KMS-11 (cell line): Measurements from ENCODE around the gene INCENP.
"Not testable (repeated sequence)": the region's sequence is repeated elsewhere in the genome, so short reads cannot be mapped to it uniquely, and the experiment has no call there.

Source experiments
- H2AFZ ChIP-seq: fragments of 200-600 bp; sonication (generic); 2 replicates; pipeline ENCODE4 v1.6.1; 2016; ENCODE audit warnings: antibody characterized with exemption, mixed run types, low read depth
- H3K27ac ChIP-seq: fragments of 200-600 bp; sonication (generic); 2 replicates; pipeline ENCODE4 v1.6.1; 2016; ENCODE audit warnings: mild to moderate bottlenecking, mixed run types
- H3K27me3 ChIP-seq: fragments of 200-600 bp; sonication (generic); 2 replicates; pipeline ENCODE4 v1.6.1; 2017; ENCODE audit warnings: mild to moderate bottlenecking, low read depth, mixed run types, moderate library complexity; ENCODE audit not compliant: insufficient read depth
- H3K36me3 ChIP-seq: fragments of 200-600 bp; sonication (generic); 2 replicates; pipeline ENCODE4 v1.6.1; 2017; ENCODE audit warnings: mild to moderate bottlenecking, mixed run types; ENCODE audit not compliant: insufficient read depth
- H3K4me1 ChIP-seq: fragments of 200-600 bp; sonication (generic); 2 replicates; pipeline ENCODE4 v1.6.1; 2016; ENCODE audit warnings: mild to moderate bottlenecking, low read depth, mixed run types; ENCODE audit not compliant: poor library complexity, severe bottlenecking
- H3K4me2 ChIP-seq: fragments of 200-600 bp; sonication (generic); 2 replicates; pipeline ENCODE4 v1.7.0; 2016; ENCODE audit warnings: mild to moderate bottlenecking, mixed run types
- H3K4me3 ChIP-seq: fragments of 200-600 bp; sonication (generic); IDR thresholded peaks from 2 replicates; pipeline ENCODE4 v1.6.1; 2017; ENCODE audit warnings: low read depth, low read length, mixed read lengths; ENCODE audit not compliant: insufficient read depth
- H3K79me2 ChIP-seq: fragments of 200-600 bp; sonication (generic); 2 replicates; pipeline ENCODE4 v1.6.1; 2016; ENCODE audit warnings: low read depth, mixed run types; ENCODE audit not compliant: insufficient read depth
- H3K9ac ChIP-seq: fragments of 200-600 bp; sonication (generic); 2 replicates; pipeline ENCODE4 v1.6.1; 2016; ENCODE audit warnings: mild to moderate bottlenecking, mixed run types
- H4K20me1 ChIP-seq: fragments of 200-600 bp; sonication (generic); 2 replicates; pipeline ENCODE4 v1.6.1; 2016; ENCODE audit warnings: mild to moderate bottlenecking, mixed run types; ENCODE audit not compliant: insufficient read depth
- TF ChIP-seq, protein P1 (sequence below): fragments of 200-600 bp; sonication (generic); conservative IDR thresholded peaks from 2 replicates; pipeline ENCODE4 v1.6.1; 2017; ENCODE audit warnings: low read depth, mild to moderate bottlenecking, antibody characterized with exemption, low read length, moderate library complexity, mixed read lengths

The INCENP gene

GRCh38 chr11:62195945-62196344, 72.1 kb downstream of the INCENP start:
- 0 out of 2 replicates have a peak, but pooled peaks cover under 1% of the 10 kb centered on the region for H3K27me3 ChIP-seq
- H3K79me2 ChIP-seq, result no peaks in the 10 kb centered on the region
- no peaks in the 10 kb centered on the region for H3K36me3 ChIP-seq
- H3K4me2 ChIP-seq, result no peak overlapping the region
- no peak overlapping the region for H2AFZ ChIP-seq
- no peak overlapping the region for H3K9ac ChIP-seq
- H3K27ac ChIP-seq, result no peak overlapping the region
- TF ChIP-seq, protein P1, sequence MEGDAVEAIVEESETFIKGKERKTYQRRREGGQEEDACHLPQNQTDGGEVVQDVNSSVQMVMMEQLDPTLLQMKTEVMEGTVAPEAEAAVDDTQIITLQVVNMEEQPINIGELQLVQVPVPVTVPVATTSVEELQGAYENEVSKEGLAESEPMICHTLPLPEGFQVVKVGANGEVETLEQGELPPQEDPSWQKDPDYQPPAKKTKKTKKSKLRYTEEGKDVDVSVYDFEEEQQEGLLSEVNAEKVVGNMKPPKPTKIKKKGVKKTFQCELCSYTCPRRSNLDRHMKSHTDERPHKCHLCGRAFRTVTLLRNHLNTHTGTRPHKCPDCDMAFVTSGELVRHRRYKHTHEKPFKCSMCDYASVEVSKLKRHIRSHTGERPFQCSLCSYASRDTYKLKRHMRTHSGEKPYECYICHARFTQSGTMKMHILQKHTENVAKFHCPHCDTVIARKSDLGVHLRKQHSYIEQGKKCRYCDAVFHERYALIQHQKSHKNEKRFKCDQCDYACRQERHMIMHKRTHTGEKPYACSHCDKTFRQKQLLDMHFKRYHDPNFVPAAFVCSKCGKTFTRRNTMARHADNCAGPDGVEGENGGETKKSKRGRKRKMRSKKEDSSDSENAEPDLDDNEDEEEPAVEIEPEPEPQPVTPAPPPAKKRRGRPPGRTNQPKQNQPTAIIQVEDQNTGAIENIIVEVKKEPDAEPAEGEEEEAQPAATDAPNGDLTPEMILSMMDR, result no peak
- no peak overlapping the region for H3K4me3 ChIP-seq
- H4K20me1 ChIP-seq, result no peaks in the 10 kb centered on the region
- no peaks in the 10 kb centered on the region for H3K4me1 ChIP-seq

DNA sequence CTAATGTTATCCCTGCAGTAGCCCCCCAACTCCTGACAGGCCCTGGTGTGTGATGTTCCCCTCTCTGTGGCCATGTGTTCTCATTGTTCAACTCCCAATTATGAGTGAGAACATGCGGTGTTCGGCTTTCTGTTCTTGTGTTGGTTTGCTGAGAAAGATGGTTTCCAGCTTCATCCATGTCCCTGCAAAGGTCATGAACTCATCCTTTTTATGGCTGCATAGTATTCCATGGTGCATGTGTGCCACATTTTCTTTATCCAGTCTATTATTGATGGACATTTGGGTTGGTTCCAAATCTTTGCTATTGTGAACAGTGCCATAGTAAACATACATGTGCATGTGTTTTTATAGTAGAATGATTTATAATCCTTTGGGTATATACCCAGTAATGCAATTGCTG, 73.6 kb downstream of the INCENP start:
- not testable (repeated sequence) for H3K27ac ChIP-seq, H3K79me2 ChIP-seq, H2AFZ ChIP-seq, H3K4me3 ChIP-seq, H3K27me3 ChIP-seq, H3K4me1 ChIP-seq, H3K9ac ChIP-seq, H3K4me2 ChIP-seq, H4K20me1 ChIP-seq, H3K36me3 ChIP-seq

DNA sequence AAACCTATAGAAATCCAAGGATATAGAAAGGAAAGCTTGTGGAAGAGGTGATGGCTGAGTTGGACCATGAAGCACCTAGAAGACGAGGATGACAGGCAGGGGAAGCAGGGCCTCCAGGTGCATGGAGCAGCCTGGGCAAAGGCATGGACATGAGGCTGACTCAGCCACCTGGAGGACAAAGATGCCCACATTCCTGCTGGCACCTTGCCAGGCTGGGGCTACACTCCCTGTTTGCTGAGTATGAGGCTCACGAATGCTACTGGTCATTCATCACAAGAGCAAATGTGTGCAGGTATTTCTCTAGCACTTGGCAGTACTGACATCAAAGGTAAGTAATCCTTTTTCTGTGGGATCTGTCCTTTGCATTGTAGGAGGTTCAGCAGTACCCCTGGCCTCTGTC, 77.6 kb downstream of the INCENP start:
- TF ChIP-seq, protein P1, result no peak
- H3K79me2 ChIP-seq, result no peaks in the 10 kb centered on the region
- no peak overlapping the region for H3K9ac ChIP-seq
- H2AFZ ChIP-seq, result no peak overlapping the region
- H3K36me3 ChIP-seq, result no peaks in the 10 kb centered on the region
- no peaks in the 10 kb centered on the region for H3K27me3 ChIP-seq
- H3K27ac ChIP-seq, result no peak overlapping the region
- no peak overlapping the region for H3K4me2 ChIP-seq
- no peaks in the 10 kb centered on the region for H4K20me1 ChIP-seq
- H3K4me1 ChIP-seq, result no peaks in the 10 kb centered on the region
- H3K4me3 ChIP-seq, result no peak overlapping the region
